T1000 (cell line): ENCODE results near the gene LRIT3.
"Not testable (repeated sequence)": the region's sequence is repeated elsewhere in the genome, so short reads cannot be mapped to it uniquely, and the experiment has no call there.

Experiments used
- DNase-seq: peaks from one replicate; lab custom pipeline; 2025; ENCODE audit warnings: mixed read lengths; lab: John Stamatoyannopoulos, UW

Gene LRIT3

GRCh38 chr4:109848501-109848900, 594 bp downstream of the LRIT3 start:
- DNase-seq = no peak

GRCh38 chr4:109850601-109851000, 2.7 kb downstream of the LRIT3 start:
- no peak for DNase-seq

- not testable (repeated sequence) for DNase-seq
These were observed 11.8 kb downstream of the LRIT3 start for GRCh38 chr4:109859426-109860300.

- no peak for DNase-seq
These were observed 13.4 kb downstream of the LRIT3 start for GRCh38 chr4:109861271-109861670.

GRCh38 chr4:109861916-109862511, 14.1 kb downstream of the LRIT3 start:
- DNase-seq = no peak

- no peak for DNase-seq
These were observed 16.2 kb downstream of the LRIT3 start for GRCh38 chr4:109864134-109864533.

GRCh38 chr4:109870061-109870460, 22.2 kb downstream of the LRIT3 start:
- DNase-seq = no peak

GRCh38 chr4:109872065-109872464, 24.2 kb downstream of the LRIT3 start:
- no peak for DNase-seq

GRCh38 chr4:109872950-109873656, 25.2 kb downstream of the LRIT3 start:
- DNase-seq = no peak

- DNase-seq = no peak
These were observed 26.0 kb downstream of the LRIT3 start for GRCh38 chr4:109873791-109874514.

- no peak for DNase-seq
These were observed 27.2 kb downstream of the LRIT3 start for GRCh38 chr4:109875106-109875505.

- DNase-seq = not testable (repeated sequence)
These were observed 27.6 kb downstream of the LRIT3 start for GRCh38 chr4:109875553-109875952.

- no peak for DNase-seq
These were observed 28.8 kb downstream of the LRIT3 start for GRCh38 chr4:109876634-109877265.

GRCh38 chr4:109877400-109877799, 29.5 kb downstream of the LRIT3 start:
- no peak for DNase-seq

- DNase-seq = no peak
These were observed 30.4 kb downstream of the LRIT3 start for GRCh38 chr4:109878355-109878754.

GRCh38 chr4:109879081-109879480, 31.2 kb downstream of the LRIT3 start:
- DNase-seq = no peak

- no peak for DNase-seq
These were observed 31.9 kb downstream of the LRIT3 start for GRCh38 chr4:109879636-109880314.

- no peak for DNase-seq
These were observed 38.4 kb downstream of the LRIT3 start for GRCh38 chr4:109886303-109886702.

- no peak for DNase-seq
These were observed 39.2 kb downstream of the LRIT3 start for GRCh38 chr4:109887071-109887470.

GRCh38 chr4:109890076-109890475, 42.2 kb downstream of the LRIT3 start:
- no peak for DNase-seq
